GM21447 (cell line): ENCODE results near the gene HAO1.
"Not testable (repeated sequence)": the region's sequence is repeated elsewhere in the genome, so short reads cannot be mapped to it uniquely, and the experiment has no call there.

Experiments
- ATAC-seq: cut with Tn5 transposase; IDR thresholded peaks from one replicate; pipeline ENCODE4 v1.9.1; 2021; ENCODE audit not compliant: unreplicated experiment

HAO1 gene

DNA sequence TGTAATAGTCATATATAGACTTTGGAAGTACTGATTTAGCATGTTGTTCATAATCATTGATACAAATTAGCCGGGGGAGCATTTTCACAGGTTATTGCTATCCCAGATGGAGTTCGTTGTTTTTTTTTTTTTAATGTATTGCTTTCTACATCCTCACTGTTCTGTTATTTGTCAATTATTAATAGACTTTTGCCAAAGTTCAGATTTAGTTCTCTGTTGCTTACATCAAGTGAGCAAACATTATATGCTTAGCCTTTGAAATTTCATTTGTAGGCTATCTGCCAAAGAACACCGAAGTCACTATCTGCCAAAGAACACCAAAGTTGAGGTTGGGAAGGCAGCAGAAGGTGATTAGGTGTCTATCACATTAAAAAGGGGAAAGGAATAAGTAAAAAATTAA lies at the start of gene HAO1:
Gene HAO1 (minus strand): TSS at position 118 of the 400 bp plus-strand sequence. CDS start 36 bp downstream, at position 82.
- ATAC-seq, result no peak

DNA sequence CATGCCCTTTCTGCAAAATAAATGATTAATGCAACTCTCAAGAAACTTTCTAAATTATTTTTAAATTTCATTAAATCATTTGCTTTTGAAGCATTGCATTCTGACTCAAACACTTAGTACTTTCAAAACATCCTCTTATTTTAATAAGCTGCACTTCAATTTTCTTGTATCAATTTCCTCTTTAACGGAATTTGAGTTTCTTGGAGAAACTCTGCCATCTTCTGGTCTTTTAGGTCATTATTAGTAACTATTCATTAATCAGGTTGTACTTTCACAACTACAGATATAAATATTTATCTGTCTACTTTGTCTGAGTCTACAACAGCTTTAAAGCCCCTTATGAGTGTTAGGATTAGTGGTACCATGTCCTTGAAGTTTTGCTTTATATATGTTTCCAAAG lies 49.1 kb upstream of the HAO1 start:
- ATAC-seq, result no peak

DNA sequence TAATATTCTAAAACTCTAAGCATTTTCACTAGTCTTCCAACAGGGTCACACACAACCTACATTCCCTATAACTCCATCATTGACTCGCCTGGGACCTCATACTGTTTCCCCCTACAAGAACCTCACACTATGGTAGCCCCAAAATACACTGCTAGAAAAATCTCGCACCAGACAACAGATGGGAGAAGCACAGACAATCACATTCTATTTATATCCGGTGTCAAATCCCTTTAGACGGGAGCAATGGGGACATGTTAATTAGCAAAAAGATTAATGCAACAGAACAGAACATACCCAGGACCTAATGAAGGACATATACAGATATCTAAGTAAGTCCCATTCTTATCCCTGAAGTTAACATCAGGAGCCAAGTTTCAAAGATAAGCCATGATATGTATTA lies 45.7 kb upstream of the HAO1 start:
- ATAC-seq, result no peak

GRCh38 chr20:7984192-7984591 lies 43.9 kb upstream of the HAO1 start:
- no peak for ATAC-seq

DNA sequence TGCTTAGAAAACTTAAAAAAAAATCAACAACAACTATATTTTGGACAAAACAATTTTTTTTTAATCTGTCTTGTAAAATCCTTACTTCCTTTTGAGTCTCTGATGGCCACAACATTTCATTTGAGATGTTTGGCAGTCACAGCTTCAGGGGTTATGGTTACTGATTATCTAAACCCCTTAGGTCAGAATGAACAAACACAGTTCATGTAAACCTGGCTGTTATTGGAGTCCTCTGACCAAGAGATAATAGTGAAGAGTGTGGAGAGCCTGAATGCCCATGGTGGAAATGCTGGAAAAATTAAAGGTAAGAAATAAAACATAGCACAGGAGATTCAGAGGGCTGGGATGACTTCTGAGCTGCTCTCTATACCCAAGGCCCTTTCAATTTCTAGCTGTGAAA lies 41.1 kb upstream of the HAO1 start:
- ATAC-seq, result no peak

DNA sequence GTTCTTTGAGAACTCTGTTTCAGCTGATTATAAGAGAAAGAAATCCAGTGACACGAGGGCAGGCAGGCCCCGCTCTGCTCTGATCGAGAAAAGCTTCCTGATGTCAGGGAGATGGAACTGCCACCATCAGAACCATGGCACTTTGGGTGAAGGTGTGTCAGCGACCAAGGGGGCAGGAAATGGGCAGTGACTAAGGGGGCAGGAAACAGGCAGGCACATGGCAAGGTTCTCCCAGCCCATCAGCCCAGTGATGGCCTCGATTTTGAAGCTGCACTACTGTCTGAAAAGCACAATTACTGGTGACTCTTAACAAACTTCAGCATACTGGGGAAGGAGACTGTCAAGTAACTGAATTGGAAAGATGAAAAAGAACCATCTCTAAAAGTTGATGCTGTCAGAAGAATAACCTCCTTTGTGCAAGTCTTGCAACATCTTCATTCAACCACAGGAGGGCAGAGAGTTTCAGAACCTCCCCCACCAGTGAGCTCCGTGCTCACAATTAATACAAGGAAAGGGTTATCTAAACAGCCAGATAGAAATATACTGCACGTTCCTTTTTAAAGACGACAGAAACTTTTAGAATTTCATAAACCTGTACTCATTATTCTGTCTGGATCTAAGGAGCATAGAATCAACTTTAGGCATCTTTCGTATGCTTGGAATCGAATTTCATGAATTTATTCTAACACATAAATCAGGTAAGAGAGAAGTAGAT lies 40.2 kb upstream of the HAO1 start:
- peak; percentile 72 for ATAC-seq

DNA sequence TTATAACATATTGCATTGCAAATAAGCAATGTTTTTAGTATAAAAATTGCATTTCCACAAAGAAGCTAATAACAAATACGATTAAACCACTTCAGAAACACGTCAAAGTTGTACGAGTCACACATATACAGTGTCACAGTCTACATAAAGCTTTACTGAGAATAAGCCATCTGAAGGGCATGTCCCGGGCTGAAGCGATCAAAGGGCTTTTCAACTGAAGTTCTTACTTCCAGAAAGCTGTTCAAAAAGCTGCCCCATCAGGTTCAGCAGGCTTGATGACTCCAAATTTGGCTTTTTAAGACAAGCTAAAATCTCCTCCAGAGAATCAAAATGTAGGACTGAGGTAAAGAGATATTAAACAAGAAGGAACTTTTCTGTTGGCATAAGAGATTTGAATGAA lies 37.5 kb upstream of the HAO1 start:
- no peak for ATAC-seq

DNA sequence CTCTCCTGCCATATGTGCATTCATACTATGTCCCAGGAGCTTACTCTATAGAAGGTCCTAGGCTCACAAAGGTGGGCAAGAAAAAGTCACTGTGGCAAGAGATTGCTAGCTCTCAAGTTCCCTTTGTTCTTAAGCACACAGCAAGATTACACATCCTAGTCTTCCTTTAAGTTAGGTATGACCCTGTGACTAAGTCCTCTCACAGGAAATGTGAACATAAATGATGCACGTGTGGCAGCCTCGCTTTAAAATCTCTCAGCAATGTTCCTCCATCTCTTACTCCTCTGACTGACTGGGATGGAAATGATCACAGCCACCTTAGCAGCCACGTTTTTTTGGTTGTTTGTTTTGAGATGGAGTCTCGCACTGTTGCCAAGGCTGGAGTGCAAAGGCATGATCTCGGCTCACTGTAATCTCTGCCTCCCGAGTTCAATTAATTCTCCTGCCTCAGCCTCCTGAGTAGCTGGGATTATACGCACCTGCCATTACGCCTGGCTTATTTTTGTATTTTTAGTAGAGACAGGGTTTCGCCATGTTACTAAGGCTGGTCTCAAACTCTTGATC lies 35.7 kb upstream of the HAO1 start:
- no peak for ATAC-seq

- no peak for ATAC-seq
Measured at GRCh38 chr20:7974785-7975435, 34.7 kb upstream of the HAO1 start.

- no peak for ATAC-seq
Measured at GRCh38 chr20:7971536-7972280, 31.4 kb upstream of the HAO1 start.

DNA sequence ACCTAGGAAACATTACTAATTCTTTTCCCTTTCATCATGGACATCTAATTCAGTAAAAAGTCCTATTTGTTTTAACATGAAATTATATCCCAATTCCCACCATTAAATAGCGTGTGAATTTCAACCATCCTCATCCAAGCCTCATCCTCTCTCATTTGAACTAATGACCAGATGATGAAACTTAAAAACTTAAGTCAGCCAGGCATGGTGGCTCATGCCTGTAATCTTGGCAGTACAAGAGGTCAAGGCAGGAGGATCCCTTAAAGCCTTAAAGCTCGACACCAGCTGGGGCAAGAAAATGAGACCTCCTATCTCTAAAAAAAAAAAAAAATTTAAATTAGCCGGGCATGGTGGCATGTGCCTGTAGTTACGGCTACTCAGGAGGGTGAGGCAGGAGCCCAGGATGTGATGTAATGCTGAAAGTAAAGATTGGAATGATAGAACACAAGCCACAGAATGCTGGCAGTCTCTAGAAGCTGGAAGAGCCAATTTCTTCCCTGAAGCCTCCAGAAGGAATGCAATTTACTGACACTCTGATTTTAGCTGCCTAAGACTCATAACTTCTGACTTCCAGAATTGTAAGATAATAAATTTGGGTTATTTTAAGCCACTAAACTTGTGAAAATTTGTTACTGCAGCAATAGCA lies 27.1 kb upstream of the HAO1 start:
- ATAC-seq, result no peak

DNA sequence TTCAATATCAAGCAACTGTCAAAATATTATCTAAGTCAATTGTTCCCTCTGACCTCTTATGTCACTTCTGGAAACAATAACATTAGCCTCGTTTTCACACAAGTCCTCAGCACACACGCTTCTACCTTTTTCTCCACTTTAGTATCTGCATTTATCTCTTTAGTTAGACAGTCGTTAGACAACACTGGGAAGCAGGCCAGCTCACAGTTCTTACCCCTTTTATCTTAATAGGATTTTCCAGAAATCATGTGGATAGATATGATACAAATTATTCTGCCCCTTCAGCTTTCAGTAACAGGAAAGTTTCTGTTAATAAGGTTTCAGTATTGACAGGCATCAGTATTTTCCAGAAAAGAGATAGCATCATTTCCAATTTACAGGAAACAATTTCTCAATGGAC lies 25.9 kb upstream of the HAO1 start:
- ATAC-seq, result no peak

GRCh38 chr20:7959484-7959883 lies 19.2 kb upstream of the HAO1 start:
- no peak for ATAC-seq

GRCh38 chr20:7956561-7956960 lies 16.3 kb upstream of the HAO1 start:
- not testable (repeated sequence) for ATAC-seq

DNA sequence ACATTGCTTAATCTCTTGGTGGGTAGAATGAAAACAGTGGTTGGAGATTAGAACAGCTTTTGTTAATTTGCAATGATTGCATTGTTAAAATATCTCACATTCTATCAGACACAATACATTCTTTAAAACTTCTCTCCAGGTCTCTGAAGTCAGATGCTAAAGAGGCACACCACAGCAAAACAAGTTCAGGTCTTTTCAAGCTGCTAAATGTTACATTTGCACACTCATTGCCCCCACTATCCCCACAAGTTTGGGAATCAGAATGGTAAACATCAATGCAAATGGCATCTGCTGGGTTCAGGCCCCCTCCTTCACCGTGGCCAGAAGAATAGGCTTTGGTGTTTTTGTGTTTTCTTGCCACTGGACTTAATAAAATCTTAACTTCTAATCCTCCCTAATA lies 10.1 kb upstream of the HAO1 start:
- no peak for ATAC-seq

DNA sequence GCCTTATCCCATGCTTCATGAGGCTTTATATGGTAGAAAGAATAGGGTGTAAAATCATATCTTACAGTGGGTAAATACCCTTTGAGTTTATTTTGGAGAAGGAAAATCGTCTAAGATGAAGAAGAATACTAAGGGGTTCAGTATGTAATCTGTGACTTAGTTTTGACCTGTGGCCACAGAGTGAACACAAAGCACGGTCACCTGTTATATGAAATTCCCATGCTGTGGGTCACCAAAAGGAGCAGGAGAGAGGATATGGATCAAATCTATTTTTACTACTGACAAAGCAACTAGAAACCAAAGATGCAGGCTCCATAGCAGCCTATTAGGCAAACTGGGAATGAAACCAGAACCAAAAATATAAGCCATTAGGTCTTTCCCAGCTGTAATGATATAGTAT lies 3.6 kb upstream of the HAO1 start:
- ATAC-seq, result no peak

DNA sequence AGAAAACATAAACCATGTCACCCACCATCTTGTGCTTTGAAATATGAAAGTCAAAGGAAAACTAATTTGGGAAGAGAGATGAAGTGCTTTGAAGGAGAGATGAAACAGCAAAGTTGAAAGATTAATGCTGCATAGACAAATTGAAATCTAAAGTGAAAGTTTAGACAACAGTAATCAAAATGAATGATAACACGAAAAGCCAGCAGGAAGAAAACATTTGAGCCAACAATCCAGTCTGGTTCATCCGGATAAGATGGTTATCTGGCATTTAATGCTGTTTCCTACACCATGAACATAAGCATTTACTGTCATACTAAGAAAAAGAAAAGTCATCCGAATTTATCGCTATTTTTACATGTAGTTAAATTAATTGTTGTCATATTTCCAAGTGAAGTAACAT lies 595 bp downstream of the HAO1 start:
- no peak for ATAC-seq

DNA sequence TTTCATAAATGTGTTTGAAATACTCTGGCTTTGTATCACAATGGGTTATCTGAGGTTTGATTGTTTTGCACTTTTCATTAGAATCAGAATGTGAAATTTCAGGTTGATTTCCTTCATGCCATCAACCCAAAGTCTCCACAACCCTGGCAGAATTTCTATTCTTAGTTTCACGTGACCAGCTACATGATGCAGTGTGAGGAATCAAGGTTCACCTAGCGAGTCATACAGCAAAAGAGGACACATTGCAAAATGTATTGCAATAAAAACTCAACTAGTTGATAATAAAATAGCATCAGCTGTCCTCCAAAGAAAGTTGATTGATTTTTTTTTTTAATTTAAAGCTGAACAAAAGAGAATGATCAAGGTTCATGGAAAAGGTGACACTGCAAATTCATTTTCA lies 2.2 kb downstream of the HAO1 start:
- ATAC-seq, result no peak

- ATAC-seq, result no peak
Measured at GRCh38 chr20:7937328-7937727, 2.9 kb downstream of the HAO1 start.

DNA sequence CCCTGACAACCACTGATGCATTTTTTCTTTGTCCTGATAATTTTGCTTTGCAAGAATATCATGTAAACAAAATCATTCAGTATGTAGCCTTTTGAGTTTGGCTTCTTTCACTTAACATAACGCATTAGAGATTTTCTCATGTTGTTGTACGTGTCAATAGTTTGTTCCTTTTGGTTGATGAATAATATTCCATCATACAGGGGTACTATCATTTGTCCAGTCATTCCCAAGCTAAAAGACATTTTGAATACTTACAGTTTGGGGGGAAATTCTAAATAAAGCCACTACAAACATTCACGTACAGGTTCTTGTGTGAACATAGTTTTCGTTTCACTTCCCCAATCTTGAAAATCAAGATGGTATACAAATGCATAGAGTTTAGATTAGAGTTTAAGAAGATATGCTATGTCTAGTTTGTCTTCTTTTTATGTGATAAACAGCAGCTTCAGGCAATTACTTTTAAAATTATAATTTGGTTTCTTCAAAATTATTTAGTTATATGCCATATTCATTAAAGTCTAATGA lies 5.2 kb downstream of the HAO1 start:
- ATAC-seq, result peak; percentile 74

DNA sequence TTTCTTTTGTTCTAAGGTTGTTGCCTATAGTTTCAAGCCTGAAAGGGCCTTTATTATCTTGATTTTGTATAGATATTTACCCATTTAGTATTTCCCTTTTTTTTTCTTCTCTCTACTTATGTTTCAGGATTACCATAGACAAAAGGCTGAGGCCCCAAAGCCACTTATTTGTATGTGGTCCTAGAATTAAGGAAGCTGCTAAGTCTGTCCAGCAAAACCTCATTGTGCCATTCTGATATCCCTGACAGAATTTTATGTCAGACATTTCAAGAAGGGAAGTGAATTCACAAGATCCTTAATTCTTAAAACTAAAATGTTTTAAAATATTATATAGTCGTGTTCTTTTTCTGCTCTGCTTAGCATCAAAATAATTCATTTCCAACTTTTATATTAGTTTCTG lies 6.9 kb downstream of the HAO1 start:
- no peak for ATAC-seq
